OCI-LY7 (cell line): Measurements from ENCODE around the gene SLC4A1. TPM values are rescaled to one million over a fixed set of nuclear protein-coding genes. Genes with fewer than 3 reads are reported as not detected.

ENCODE experiments used
- BruUV-seq: library from RNA; stranded (reverse); fragments of 400-500 nt; replicated peaks from 2 replicates; lab custom pipeline; 2021; lab: Mats Ljungman, UMichigan
- CTCF ChIA-PET: fragments of 300-600 bp; sonication (Branson Sonifier 250); formaldehyde crosslinking; loops from one replicate; lab custom pipeline; 2022; ENCODE audit warnings: antibody characterized with exemption; ENCODE audit not compliant: unreplicated experiment; lab: Charles Lee
- POLR2A ChIA-PET: fragments of 300-600 bp; sonication (Branson Sonifier 250); formaldehyde crosslinking; loops from one replicate; lab custom pipeline; 2022; ENCODE audit warnings: antibody characterized with exemption; lab: Charles Lee
- DNase-seq: peaks from one replicate; pipeline ENCODE4 v3.0.0-alpha.2; 2015; ENCODE audit warnings: low spot score
- H2AFZ ChIP-seq: fragments of 200-600 bp; sonication (generic), shearing (Covaris generic); 2 replicates; pipeline ENCODE4 v1.6.1; 2014; ENCODE audit warnings: mild to moderate bottlenecking, antibody characterized with exemption, low read length, moderate library complexity
- H3K27ac ChIP-seq: fragments of 200-600 bp; sonication (generic); 2 replicates; pipeline ENCODE4 v1.5.1; 2014; ENCODE audit warnings: mixed run types, low read depth, mild to moderate bottlenecking, moderate library complexity, low read length, inconsistent platforms; ENCODE audit not compliant: poor library complexity, severe bottlenecking
- H3K36me3 ChIP-seq: fragments of 200-600 bp; sonication (generic); 2 replicates; pipeline ENCODE4 v1.6.1; 2014; ENCODE audit warnings: mild to moderate bottlenecking, antibody characterized with exemption, low read length, moderate library complexity, mixed read lengths; ENCODE audit not compliant: insufficient read depth
- H3K4me1 ChIP-seq: fragments of 200-600 bp; sonication (generic); 2 replicates; pipeline ENCODE4 v1.5.1; 2014; ENCODE audit warnings: mild to moderate bottlenecking, low read length; ENCODE audit not compliant: insufficient read depth, poor library complexity, severe bottlenecking
- H3K4me2 ChIP-seq: fragments of 200-600 bp; sonication (generic); 2 replicates; pipeline ENCODE4 v1.6.1; 2014; ENCODE audit warnings: mild to moderate bottlenecking, low read length
- H3K4me3 ChIP-seq: fragments of 200-600 bp; sonication (generic); 2 replicates; pipeline ENCODE4 v1.5.1; 2014; ENCODE audit warnings: mild to moderate bottlenecking, low read depth, low read length; ENCODE audit not compliant: poor library complexity, severe bottlenecking
- H3K79me2 ChIP-seq: fragments of 200-600 bp; sonication (generic); 2 replicates; pipeline ENCODE4 v1.6.1; 2016; ENCODE audit warnings: low read depth, mild to moderate bottlenecking, low read length, moderate library complexity, mixed read lengths; ENCODE audit not compliant: insufficient read depth
- H3K9me2 ChIP-seq: fragments of 200-600 bp; sonication (generic); 2 replicates; pipeline ENCODE4 v1.6.1; 2016; ENCODE audit warnings: mild to moderate bottlenecking, low read length, mixed read lengths; ENCODE audit not compliant: insufficient read depth
- H3K9me3 ChIP-seq: fragments of 200-600 bp; sonication (generic); 2 replicates; pipeline ENCODE4 v1.6.1; 2014; ENCODE audit warnings: mild to moderate bottlenecking, mixed run types, low read length, mixed read lengths
- H4K20me1 ChIP-seq: fragments of 200-600 bp; sonication (generic); 2 replicates; pipeline ENCODE4 v1.6.1; 2014; ENCODE audit warnings: mild to moderate bottlenecking, antibody characterized with exemption, low read length, moderate library complexity, mixed read lengths; ENCODE audit not compliant: insufficient read depth
- CTCF ChIP-seq: fragments of 200-600 bp; sonication (generic); conservative IDR thresholded peaks from 2 replicates; pipeline ENCODE4 v1.5.1; 2014; ENCODE audit warnings: mild to moderate bottlenecking, antibody characterized with exemption, low read length, moderate library complexity, mixed read lengths
- EZH2phosphoT487 ChIP-seq: fragments of 200-600 bp; sonication (generic); IDR thresholded peaks from 2 replicates; pipeline ENCODE4 v1.6.1; 2018; ENCODE audit warnings: low read depth, borderline replicate concordance, mild to moderate bottlenecking, mixed run types, antibody characterized with exemption, low read length, moderate library complexity, mixed read lengths
- intact Hi-C: fragments of 100-400 bp; cut with micrococcal nuclease; formaldehyde crosslinking; loops from one replicate; pipeline ENCODE4 v1.10.0; 2022; ENCODE audit not compliant: unreplicated experiment
- total RNA-seq, 2 experiments: library from RNA; depleted of rRNA in 1 of 2; stranded (reverse); fragments of >200 nt in 1 of 2; shearing (Covaris generic) in 1 of 2; gene quantifications; 2 replicates each; pipeline ENCODE4 v1.2.3, GENCODE V29; 2014 to 2022

Gene SLC4A1
- total RNA-seq, 2 experiments from 2014 or later: not detected

DNA sequence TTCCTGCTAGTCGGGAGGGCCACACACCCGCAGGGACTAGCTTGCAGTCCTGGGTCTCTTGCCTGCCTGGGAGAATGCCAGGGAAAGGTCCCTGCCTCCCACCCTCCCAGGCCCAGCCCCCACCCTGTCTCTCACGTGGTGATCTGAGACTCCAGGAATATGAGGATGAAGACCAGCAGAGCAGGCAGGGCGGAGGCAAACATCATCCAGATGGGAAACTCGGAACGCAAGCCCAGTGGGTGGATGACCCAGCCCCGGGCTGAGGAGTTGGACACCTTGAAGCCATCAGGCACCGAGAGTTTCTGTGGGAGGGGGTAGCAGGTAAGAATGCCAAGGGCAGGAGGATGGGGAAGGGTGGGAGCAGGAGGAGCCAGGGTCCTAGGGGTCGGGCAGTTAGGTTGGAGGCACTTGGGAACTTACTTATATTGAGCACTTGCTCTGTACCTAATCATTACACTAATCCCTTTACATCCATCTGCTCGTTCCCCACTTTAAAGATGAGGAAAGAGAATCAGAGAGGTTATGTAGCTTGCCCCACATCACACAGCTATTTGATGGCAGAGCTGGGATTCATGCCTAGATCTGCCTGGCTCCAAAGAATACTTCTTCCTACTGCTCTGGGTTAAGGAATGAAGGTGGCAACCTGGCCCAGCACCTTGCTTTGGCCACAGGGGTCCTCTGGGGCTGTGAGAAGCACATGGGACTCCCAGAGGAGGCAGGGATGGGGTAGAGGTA is 13.4 kb downstream of the SLC4A1 start:
- no peaks in the 10 kb centered on the region for H3K9me3 ChIP-seq
- no peak overlapping the region for H3K27ac ChIP-seq
- no TSS peak for BruUV-seq
- H3K4me1 ChIP-seq: no peaks in the 10 kb centered on the region
- POLR2A ChIA-PET: interaction anchor here (0.5 to 1.1 kb wide), 2 partner anchors 8 to 616 kb away, joined by 3 read pairs; no protein-coding TSS in a partner anchor
- no peak for DNase-seq
- H3K79me2 ChIP-seq: no peaks in the 10 kb centered on the region
- H3K9me2 ChIP-seq: no peaks in the 10 kb centered on the region
- no peak overlapping the region for H2AFZ ChIP-seq
- CTCF ChIA-PET: no interaction called here
- no peak overlapping the region for H3K4me2 ChIP-seq
- no peak overlapping the region for H3K4me3 ChIP-seq
- intact Hi-C loops: no loop called here
- H4K20me1 ChIP-seq: no peaks in the 10 kb centered on the region
- no peak for TF ChIP-seq CTCF
- no peak for TF ChIP-seq EZH2phosphoT487
- H3K36me3 ChIP-seq: no peaks in the 10 kb centered on the region

DNA sequence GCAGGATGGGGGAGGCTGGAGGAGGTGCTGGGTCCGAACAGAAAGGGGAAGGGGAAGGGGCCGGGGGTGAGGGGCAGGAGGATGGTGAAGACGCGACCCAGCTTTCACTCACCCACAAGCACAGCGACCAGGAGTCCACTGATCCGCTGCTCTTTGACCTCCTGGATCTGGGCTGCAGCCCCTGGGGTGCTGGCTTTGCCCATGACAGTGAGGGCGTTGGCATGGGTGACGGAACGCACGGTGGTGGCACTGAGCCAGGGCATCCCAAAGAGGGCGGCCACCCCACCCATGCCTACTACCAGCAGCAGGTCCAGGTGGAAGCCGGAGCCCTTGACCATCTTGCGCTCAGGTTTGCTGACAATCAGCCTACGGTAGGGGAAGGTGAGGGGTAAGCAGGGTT is 14.9 kb downstream of the SLC4A1 start:
- Histone ChIP-seq H4K20me1 (no peaks in the 10 kb centered on the region), H3K79me2 (no peaks in the 10 kb centered on the region), H3K4me1 (peaks cover 11% of the 10 kb centered on the region), H3K4me2 (no peak overlapping the region), H3K4me3 (no peak overlapping the region), H3K9me2 (no peaks in the 10 kb centered on the region), H3K9me3 (no peaks in the 10 kb centered on the region), H3K36me3 (no peaks in the 10 kb centered on the region), H2AFZ (no peak overlapping the region), H3K27ac (no peak overlapping the region)
- no peak for DNase-seq
- ChIA-PET CTCF (no interaction called here), POLR2A (no interaction called here)
- intact Hi-C loops: no loop called here
- BruUV-seq: no TSS peak
- TF ChIP-seq EZH2phosphoT487 (no peak), CTCF (no peak)

GRCh38 chr17:44251062-44251461 is 16.9 kb downstream of the SLC4A1 start:
- no peaks in the 10 kb centered on the region for H3K36me3 ChIP-seq
- no peaks in the 10 kb centered on the region for H3K9me3 ChIP-seq
- H3K4me1 ChIP-seq: peaks cover 31% of the 10 kb centered on the region
- H3K4me3 ChIP-seq: no peak overlapping the region
- ChIA-PET POLR2A (no interaction called here), CTCF (no interaction called here)
- no peak overlapping the region for H3K4me2 ChIP-seq
- no peak overlapping the region for H3K27ac ChIP-seq
- no peaks in the 10 kb centered on the region for H3K9me2 ChIP-seq
- no peaks in the 10 kb centered on the region for H3K79me2 ChIP-seq
- intact Hi-C loops: no loop called here
- BruUV-seq: no TSS peak
- TF ChIP-seq CTCF: no peak
- TF ChIP-seq EZH2phosphoT487: no peak
- no peak overlapping the region for H2AFZ ChIP-seq
- DNase-seq: no peak
- H4K20me1 ChIP-seq: no peaks in the 10 kb centered on the region
